Neural progenitor cell (in vitro differentiated cells): Measurements from ENCODE around the gene MACROD2. TPM values are rescaled to one million over a fixed set of nuclear protein-coding genes. Genes with fewer than 3 reads are reported as not detected.
"Not testable (repeated sequence)": the region's sequence is repeated elsewhere in the genome, so short reads cannot be mapped to it uniquely, and the experiment has no call there.

Source experiments
- DNase-seq: peaks from one replicate; pipeline ENCODE4 v3.0.0-alpha.2; 2016; ENCODE audit warnings: low spot score
- H2AFZ ChIP-seq: fragments of 200-600 bp; sonication (generic); replicated peaks from 2 replicates; pipeline ENCODE4 v1.6.1; 2016; ENCODE audit warnings: antibody characterized with exemption
- H3F3A ChIP-seq: fragments of 200-600 bp; sonication (generic); 2 replicates; pipeline ENCODE4 v1.6.1; 2016; ENCODE audit warnings: antibody characterized with exemption, low read depth
- H3K27ac ChIP-seq: fragments of 200-600 bp; sonication (generic); 2 replicates; pipeline ENCODE4 v1.5.1; 2016; ENCODE audit warnings: mild to moderate bottlenecking
- H3K27me3 ChIP-seq: fragments of 200-600 bp; sonication (generic); 2 replicates; pipeline ENCODE4 v1.6.1; 2016; ENCODE audit warnings: mild to moderate bottlenecking, moderate library complexity
- H3K36me3 ChIP-seq: fragments of 200-600 bp; sonication (generic); 2 replicates; pipeline ENCODE4 v1.5.1; 2016
- H3K4me1 ChIP-seq: fragments of 200-600 bp; sonication (generic); 2 replicates; pipeline ENCODE4 v1.6.1; 2016; ENCODE audit warnings: mixed run types
- H3K4me2 ChIP-seq: fragments of 200-600 bp; sonication (generic); 2 replicates; pipeline ENCODE4 v1.6.1; 2016
- H3K4me3 ChIP-seq: fragments of 200-600 bp; sonication (generic); 2 replicates; pipeline ENCODE4 v1.5.1; 2016
- H3K79me2 ChIP-seq: fragments of 200-600 bp; sonication (generic); 2 replicates; pipeline ENCODE4 v1.6.1; 2016; ENCODE audit warnings: low read depth
- H3K9ac ChIP-seq: fragments of 200-600 bp; sonication (generic); 2 replicates; pipeline ENCODE4 v1.6.1; 2016
- H3K9me3 ChIP-seq: fragments of 200-600 bp; sonication (generic); 2 replicates; pipeline ENCODE4 v1.5.1; 2016; ENCODE audit warnings: low read depth
- H4K20me1 ChIP-seq: fragments of 200-600 bp; sonication (generic); 2 replicates; pipeline ENCODE4 v1.6.1; 2016; ENCODE audit warnings: low read depth
- H3K27ac Mint-ChIP-seq: 3 replicates; pipeline ENCODE4 v1.8.0; 2021; ENCODE audit warnings: mixed read lengths
- H3K27me3 Mint-ChIP-seq: 2 replicates; pipeline ENCODE4 v1.8.0; 2022; ENCODE audit warnings: low read depth, mild to moderate bottlenecking, inconsistent platforms, moderate library complexity, mixed read lengths; ENCODE audit not compliant: insufficient read depth
- H3K36me3 Mint-ChIP-seq: 3 replicates; pipeline ENCODE4 v1.8.0; 2021; ENCODE audit warnings: mixed read lengths
- H3K4me1 Mint-ChIP-seq: 3 replicates; pipeline ENCODE4 v1.8.0; 2021; ENCODE audit warnings: mixed read lengths
- H3K4me3 Mint-ChIP-seq: 3 replicates; pipeline ENCODE4 v1.8.0; 2021; ENCODE audit warnings: mild to moderate bottlenecking, moderate library complexity, mixed read lengths
- H3K9me3 Mint-ChIP-seq: 3 replicates; pipeline ENCODE4 v1.8.0; 2020; ENCODE audit warnings: mixed read lengths
- EZH2 ChIP-seq: fragments of 200-600 bp; sonication (generic); IDR thresholded peaks from 2 replicates; pipeline ENCODE4 v1.6.1; 2017; ENCODE audit warnings: antibody characterized with exemption, mild to moderate bottlenecking, moderate library complexity
- EZH2phosphoT487 ChIP-seq: fragments of 200-600 bp; sonication (generic); IDR thresholded peaks from 2 replicates; pipeline ENCODE4 v1.6.1; 2017; ENCODE audit warnings: antibody characterized with exemption
- total RNA-seq: library from RNA; depleted of rRNA; stranded (reverse); fragments of >200 nt; gene quantifications from 2 replicates; pipeline ENCODE4 v1.2.3, GENCODE V29; 2015; ENCODE audit warnings: low replicate concordance
- TF ChIP-seq, protein P1 (sequence below): fragments of 200-600 bp; sonication (generic); IDR thresholded peaks from 2 replicates; pipeline ENCODE4 v1.5.1; 2017; ENCODE audit warnings: antibody characterized with exemption, mild to moderate bottlenecking

Gene MACROD2
- total RNA-seq, 1 donor from 2014 or later = 11.9 TPM

DNA sequence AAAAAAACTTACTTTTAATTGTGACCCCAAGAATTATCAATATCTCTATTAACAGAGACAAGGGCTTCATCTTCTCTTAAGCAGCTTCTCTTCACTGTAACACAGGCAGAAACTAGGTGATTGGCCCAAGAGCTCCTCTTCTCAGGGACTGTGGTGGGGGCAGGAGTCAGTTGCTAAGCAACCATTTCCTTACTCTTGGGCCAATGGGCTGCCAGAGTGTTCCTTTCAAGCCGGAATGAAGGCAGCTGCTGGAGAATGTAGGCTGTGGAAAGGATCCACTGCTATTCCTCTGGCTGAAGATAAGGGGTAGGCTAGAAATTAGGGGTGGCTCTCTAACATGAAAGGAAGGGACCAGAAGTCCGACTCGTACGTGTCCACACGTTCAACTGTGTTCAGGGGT, 4.9 kb upstream of the MACROD2 start, which contains the start of gene SEL1L2:
Gene SEL1L2 (minus strand): TSS at position 150 of the 400 bp plus-strand sequence. CDS start 80 bp downstream, at position 70.
- Histone ChIP-seq H3F3A (peaks cover 21% of the 10 kb centered on the region), H3K4me2 (peak within 1 kb of the TSS; percentile 61), H3K27ac (peak within 1 kb of the TSS; percentile 65), H3K4me1 (peaks cover 15% of the 10 kb centered on the region), H2AFZ (peak within 1 kb of the TSS; percentile 84), H3K27me3 (no peaks in the 10 kb centered on the region), H3K79me2 (no peaks in the 10 kb centered on the region), H4K20me1 (no peaks in the 10 kb centered on the region), H3K36me3 (no peaks in the 10 kb centered on the region), H3K9ac (no peak within 1 kb of the TSS), H3K9me3 (peaks cover 7% of the 10 kb centered on the region), H3K4me3 (peak within 1 kb of the TSS; percentile 11)
- H3K4me1 Mint-ChIP-seq = peaks cover 10% of the 10 kb centered on the region
- H3K4me3 Mint-ChIP-seq = peak within 1 kb of the TSS; percentile 55
- TF ChIP-seq EZH2phosphoT487 = no peak
- no peak for TF ChIP-seq EZH2
- TF ChIP-seq, protein P1, sequence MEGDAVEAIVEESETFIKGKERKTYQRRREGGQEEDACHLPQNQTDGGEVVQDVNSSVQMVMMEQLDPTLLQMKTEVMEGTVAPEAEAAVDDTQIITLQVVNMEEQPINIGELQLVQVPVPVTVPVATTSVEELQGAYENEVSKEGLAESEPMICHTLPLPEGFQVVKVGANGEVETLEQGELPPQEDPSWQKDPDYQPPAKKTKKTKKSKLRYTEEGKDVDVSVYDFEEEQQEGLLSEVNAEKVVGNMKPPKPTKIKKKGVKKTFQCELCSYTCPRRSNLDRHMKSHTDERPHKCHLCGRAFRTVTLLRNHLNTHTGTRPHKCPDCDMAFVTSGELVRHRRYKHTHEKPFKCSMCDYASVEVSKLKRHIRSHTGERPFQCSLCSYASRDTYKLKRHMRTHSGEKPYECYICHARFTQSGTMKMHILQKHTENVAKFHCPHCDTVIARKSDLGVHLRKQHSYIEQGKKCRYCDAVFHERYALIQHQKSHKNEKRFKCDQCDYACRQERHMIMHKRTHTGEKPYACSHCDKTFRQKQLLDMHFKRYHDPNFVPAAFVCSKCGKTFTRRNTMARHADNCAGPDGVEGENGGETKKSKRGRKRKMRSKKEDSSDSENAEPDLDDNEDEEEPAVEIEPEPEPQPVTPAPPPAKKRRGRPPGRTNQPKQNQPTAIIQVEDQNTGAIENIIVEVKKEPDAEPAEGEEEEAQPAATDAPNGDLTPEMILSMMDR = no peak
- peak; percentile 93 for DNase-seq
- H3K9me3 Mint-ChIP-seq = peaks cover 30% of the 10 kb centered on the region
- peaks cover 1% of the 10 kb centered on the region for H3K36me3 Mint-ChIP-seq
- peaks cover 7% of the 10 kb centered on the region for H3K27me3 Mint-ChIP-seq
- peak within 1 kb of the TSS; percentile 97 for H3K27ac Mint-ChIP-seq

DNA sequence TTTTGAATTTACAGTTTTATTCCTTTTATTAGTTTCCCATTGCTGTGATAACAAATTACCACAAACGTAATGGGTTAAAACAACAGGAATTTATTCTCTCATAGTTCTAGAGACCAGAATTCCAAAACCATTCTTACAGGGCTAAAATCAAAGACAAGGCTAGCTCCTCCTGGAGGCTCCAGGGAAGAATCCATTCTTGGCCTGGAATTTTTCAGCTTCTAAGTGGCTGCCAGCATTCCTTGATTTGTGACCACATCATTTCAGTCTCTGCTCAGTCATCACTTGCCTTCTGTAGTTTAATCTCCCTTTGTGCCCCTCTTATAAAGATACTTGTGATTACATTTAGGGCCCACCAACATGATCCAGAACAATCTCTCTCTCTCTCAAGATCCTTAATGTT, 4.0 kb upstream of the MACROD2 start:
- H3K9ac ChIP-seq = no peak overlapping the region
- no peak overlapping the region for H3K4me3 Mint-ChIP-seq
- TF ChIP-seq EZH2 (no peak), EZH2phosphoT487 (no peak)
- TF ChIP-seq, protein P1 = no peak
- H4K20me1 ChIP-seq = no peaks in the 10 kb centered on the region
- peak; percentile 18 for DNase-seq
- no peaks in the 10 kb centered on the region for H3K79me2 ChIP-seq
- peak overlapping the region; percentile 65 for H3K27ac ChIP-seq
- H3K4me1 ChIP-seq = peaks cover 15% of the 10 kb centered on the region
- peak overlapping the region; percentile 11 for H3K4me3 ChIP-seq
- peaks cover 1% of the 10 kb centered on the region for H3K36me3 Mint-ChIP-seq
- peaks cover 21% of the 10 kb centered on the region for H3F3A ChIP-seq
- H2AFZ ChIP-seq = peak overlapping the region; percentile 84
- H3K4me1 Mint-ChIP-seq = peaks cover 13% of the 10 kb centered on the region
- peaks cover 7% of the 10 kb centered on the region for H3K27me3 Mint-ChIP-seq
- H3K36me3 ChIP-seq = no peaks in the 10 kb centered on the region
- peaks cover 7% of the 10 kb centered on the region for H3K9me3 ChIP-seq
- peaks cover 5% of the 10 kb centered on the region for H3K27me3 ChIP-seq
- peak overlapping the region; percentile 61 for H3K4me2 ChIP-seq
- peaks cover 31% of the 10 kb centered on the region for H3K9me3 Mint-ChIP-seq
- no peak overlapping the region for H3K27ac Mint-ChIP-seq

DNA sequence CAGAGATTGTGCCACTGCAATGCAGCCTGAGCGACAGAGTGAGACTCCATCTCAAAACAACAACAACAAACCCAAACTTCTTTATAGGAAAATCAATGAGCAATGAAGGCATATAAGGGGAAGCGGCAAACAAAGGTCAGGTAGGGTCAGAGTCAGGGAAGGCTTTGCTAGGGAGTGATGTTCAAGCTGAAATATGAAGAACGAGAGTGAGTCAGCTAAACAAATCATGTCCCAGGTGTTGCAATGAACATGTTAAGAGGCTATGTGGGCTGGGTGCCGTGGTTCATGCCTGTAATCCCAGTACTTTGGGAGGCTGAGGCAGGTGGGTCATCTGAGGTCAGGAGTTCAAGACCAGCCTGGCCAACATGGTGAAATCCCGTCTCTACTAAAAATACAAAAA, 3.4 kb upstream of the MACROD2 start:
- not testable (repeated sequence) for H3K4me3 Mint-ChIP-seq, H3K27ac Mint-ChIP-seq, H2AFZ ChIP-seq, H3K27ac ChIP-seq, H3K36me3 ChIP-seq, H3K4me3 ChIP-seq, H4K20me1 ChIP-seq, H3K79me2 ChIP-seq, H3K9me3 ChIP-seq, H3K4me2 ChIP-seq, H3K9ac ChIP-seq, DNase-seq, H3K27me3 Mint-ChIP-seq, H3K36me3 Mint-ChIP-seq
- H3K9me3 Mint-ChIP-seq = peaks cover 31% of the 10 kb centered on the region
- Histone ChIP-seq H3K4me1 (peaks cover 15% of the 10 kb centered on the region), H3F3A (peaks cover 21% of the 10 kb centered on the region), H3K27me3 (peaks cover 12% of the 10 kb centered on the region)
- H3K4me1 Mint-ChIP-seq = peaks cover 19% of the 10 kb centered on the region

DNA sequence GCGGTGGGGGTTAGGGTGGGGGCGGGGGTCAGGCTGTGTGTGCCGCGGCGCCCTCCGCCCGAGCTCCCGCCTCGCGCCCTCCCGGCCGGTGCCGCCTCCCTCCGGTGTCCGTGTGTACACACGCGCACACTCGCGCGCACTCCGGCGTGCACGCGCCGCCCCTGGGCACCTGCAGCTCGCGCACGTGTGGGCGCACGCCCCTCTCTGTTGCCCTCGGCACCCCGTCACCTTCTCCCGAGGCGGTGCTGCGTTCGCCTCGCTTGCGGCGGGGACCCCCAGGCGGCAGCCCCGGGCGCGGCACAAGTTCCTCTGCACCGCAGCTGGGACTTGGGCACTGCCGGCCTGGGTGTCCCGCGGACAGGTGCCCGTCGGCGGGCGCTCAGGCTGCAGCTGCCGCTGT, 525 bp downstream of the MACROD2 start:
- Mint-ChIP-seq H3K27ac (no peak overlapping the region), H3K4me3 (peak overlapping the region; percentile 99), H3K9me3 (peaks cover 29% of the 10 kb centered on the region), H3K27me3 (peaks cover 7% of the 10 kb centered on the region), H3K36me3 (peaks cover 1% of the 10 kb centered on the region), H3K4me1 (peaks cover 10% of the 10 kb centered on the region)
- Histone ChIP-seq H3K9ac (no peak overlapping the region), H3F3A (peaks cover 13% of the 10 kb centered on the region), H4K20me1 (peaks cover 2% of the 10 kb centered on the region), H3K4me3 (peak overlapping the region; percentile 73), H3K4me1 (peaks cover 5% of the 10 kb centered on the region), H3K79me2 (no peaks in the 10 kb centered on the region), H3K27me3 (peaks cover 16% of the 10 kb centered on the region), H3K9me3 (peaks cover 7% of the 10 kb centered on the region), H3K36me3 (no peaks in the 10 kb centered on the region), H2AFZ (peak overlapping the region; percentile 78), H3K27ac (no peak overlapping the region), H3K4me2 (peak overlapping the region; percentile 77)
- DNase-seq = peak; percentile 74
- TF ChIP-seq, protein P1 = peak; percentile 13
- TF ChIP-seq EZH2 (peak; percentile 35), EZH2phosphoT487 (peak; percentile 6)
